Measurements from ENCODE around the gene TMEM232.

TMEM232 gene

DNA sequence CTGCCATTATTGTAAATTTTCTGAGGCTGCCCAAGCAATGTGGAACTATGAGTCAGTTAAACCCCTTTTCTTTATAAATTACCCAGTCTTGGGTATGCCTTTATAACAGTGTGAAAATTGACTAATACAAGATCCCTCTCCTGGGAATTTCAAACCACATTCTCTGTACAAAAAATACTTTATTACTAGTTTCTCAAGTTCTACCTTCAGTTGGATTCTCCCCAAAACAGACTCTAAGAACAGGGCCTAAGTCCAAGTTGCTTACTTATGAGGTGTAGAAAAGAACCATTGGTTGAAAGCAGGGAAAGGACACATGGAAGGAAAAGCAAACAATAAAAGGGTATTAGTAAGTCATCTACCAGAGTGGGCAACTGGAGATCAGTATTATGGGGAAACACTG, 343.2 kb downstream of the TMEM232 start:
- TF ChIP-seq, protein P1, sequence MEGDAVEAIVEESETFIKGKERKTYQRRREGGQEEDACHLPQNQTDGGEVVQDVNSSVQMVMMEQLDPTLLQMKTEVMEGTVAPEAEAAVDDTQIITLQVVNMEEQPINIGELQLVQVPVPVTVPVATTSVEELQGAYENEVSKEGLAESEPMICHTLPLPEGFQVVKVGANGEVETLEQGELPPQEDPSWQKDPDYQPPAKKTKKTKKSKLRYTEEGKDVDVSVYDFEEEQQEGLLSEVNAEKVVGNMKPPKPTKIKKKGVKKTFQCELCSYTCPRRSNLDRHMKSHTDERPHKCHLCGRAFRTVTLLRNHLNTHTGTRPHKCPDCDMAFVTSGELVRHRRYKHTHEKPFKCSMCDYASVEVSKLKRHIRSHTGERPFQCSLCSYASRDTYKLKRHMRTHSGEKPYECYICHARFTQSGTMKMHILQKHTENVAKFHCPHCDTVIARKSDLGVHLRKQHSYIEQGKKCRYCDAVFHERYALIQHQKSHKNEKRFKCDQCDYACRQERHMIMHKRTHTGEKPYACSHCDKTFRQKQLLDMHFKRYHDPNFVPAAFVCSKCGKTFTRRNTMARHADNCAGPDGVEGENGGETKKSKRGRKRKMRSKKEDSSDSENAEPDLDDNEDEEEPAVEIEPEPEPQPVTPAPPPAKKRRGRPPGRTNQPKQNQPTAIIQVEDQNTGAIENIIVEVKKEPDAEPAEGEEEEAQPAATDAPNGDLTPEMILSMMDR (IDR thresholded peaks at IDR 0.05; ENCODE audit: low read depth, low read length, poor library complexity, severe bottlenecking) = no peak
- no peak for TF ChIP-seq EZH2phosphoT487 (IDR thresholded peaks at IDR 0.05; ENCODE audit: borderline replicate concordance, low read length)
- H3K4me2 ChIP-seq (ENCODE audit: low read length) = no peak overlapping the region
- no peaks in the 10 kb centered on the region for H3K9me2 ChIP-seq (replicated peaks; ENCODE audit: control insufficient read depth, low read length)
- no peaks in the 10 kb centered on the region for H3K36me3 ChIP-seq (ENCODE audit: control insufficient read depth, low read length)
- no peaks in the 10 kb centered on the region for H3F3A ChIP-seq (ENCODE audit: control insufficient read depth, insufficient read depth)
- no peaks in the 10 kb centered on the region for H3K79me2 ChIP-seq (ENCODE audit: control insufficient read depth, low read length)
- no peak overlapping the region for H3K4me3 ChIP-seq (ENCODE audit: low read length)
- no peaks in the 10 kb centered on the region for H3K27me3 ChIP-seq (ENCODE audit: control insufficient read depth, low read length)
- H3K9me3 ChIP-seq (ENCODE audit: control insufficient read depth, insufficient read depth, low read length) = no peaks in the 10 kb centered on the region
- H4K20me1 ChIP-seq (ENCODE audit: control insufficient read depth, insufficient read depth, low read depth, low read length) = no peaks in the 10 kb centered on the region
- no peaks in the 10 kb centered on the region for H3K4me1 ChIP-seq (ENCODE audit: control insufficient read depth, low read length)
- H3K27ac ChIP-seq (ENCODE audit: low read depth, low read length) = no peak overlapping the region

DNA sequence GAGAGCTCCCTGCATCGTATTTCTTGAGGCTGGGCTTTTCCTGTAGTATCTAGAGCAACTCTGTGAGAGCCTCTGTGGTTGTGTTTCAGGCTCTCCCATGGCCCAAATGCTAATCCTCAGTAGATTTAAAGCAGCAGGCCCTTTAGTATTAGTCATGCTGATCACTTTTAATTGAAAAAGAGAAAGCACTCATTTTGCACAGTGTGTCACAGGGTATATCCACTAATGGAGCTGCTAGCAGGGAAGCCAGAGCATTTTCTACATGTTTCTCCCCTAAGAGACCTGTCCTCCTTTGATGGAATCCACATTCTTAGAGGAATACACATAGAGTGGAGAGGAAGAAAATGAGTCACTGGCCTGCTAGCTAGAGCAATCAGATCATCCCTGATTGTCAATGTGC, 348.5 kb downstream of the TMEM232 start:
- Histone ChIP-seq H3K36me3 (ENCODE audit: control insufficient read depth, low read length) (no peaks in the 10 kb centered on the region), H3K27ac (ENCODE audit: low read depth, low read length) (no peak overlapping the region), H3F3A (ENCODE audit: control insufficient read depth, insufficient read depth) (no peaks in the 10 kb centered on the region), H3K9me2 (replicated peaks; ENCODE audit: control insufficient read depth, low read length) (no peaks in the 10 kb centered on the region), H3K9me3 (ENCODE audit: control insufficient read depth, insufficient read depth, low read length) (no peaks in the 10 kb centered on the region), H3K4me2 (ENCODE audit: low read length) (no peak overlapping the region), H4K20me1 (ENCODE audit: control insufficient read depth, insufficient read depth, low read depth, low read length) (no peaks in the 10 kb centered on the region), H3K4me3 (ENCODE audit: low read length) (no peak overlapping the region), H3K27me3 (ENCODE audit: control insufficient read depth, low read length) (no peaks in the 10 kb centered on the region), H3K4me1 (ENCODE audit: control insufficient read depth, low read length) (no peaks in the 10 kb centered on the region), H3K79me2 (ENCODE audit: control insufficient read depth, low read length) (no peaks in the 10 kb centered on the region)
- TF ChIP-seq EZH2phosphoT487 (IDR thresholded peaks at IDR 0.05; ENCODE audit: borderline replicate concordance, low read length) = no peak
- TF ChIP-seq, protein P1 (IDR thresholded peaks at IDR 0.05; ENCODE audit: low read depth, low read length, poor library complexity, severe bottlenecking) = no peak

DNA sequence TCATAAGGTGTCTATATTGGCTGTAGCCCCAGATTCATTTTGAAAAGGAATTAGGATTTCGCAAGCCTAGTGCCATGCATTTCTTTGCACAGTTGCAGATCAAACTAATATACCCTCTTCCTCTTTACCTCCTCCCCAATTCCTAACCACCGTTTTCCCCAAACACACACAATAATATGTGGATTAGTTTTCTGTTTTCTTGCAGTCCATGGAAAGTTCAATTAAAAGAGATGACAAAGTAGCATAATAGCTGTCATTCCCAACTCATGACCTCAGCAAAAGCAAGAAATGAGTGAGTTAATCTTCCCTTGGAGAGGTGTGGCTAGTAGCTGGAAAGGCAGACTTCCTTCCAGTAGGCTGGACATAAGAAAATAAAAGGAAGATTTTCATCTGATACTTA, 349.1 kb downstream of the TMEM232 start:
- Histone ChIP-seq H3K9me2 (replicated peaks; ENCODE audit: control insufficient read depth, low read length) (no peaks in the 10 kb centered on the region), H3K4me3 (ENCODE audit: low read length) (no peak overlapping the region), H3K9me3 (ENCODE audit: control insufficient read depth, insufficient read depth, low read length) (no peaks in the 10 kb centered on the region), H3K79me2 (ENCODE audit: control insufficient read depth, low read length) (no peaks in the 10 kb centered on the region), H3F3A (ENCODE audit: control insufficient read depth, insufficient read depth) (no peaks in the 10 kb centered on the region), H3K4me2 (ENCODE audit: low read length) (no peak overlapping the region), H4K20me1 (ENCODE audit: control insufficient read depth, insufficient read depth, low read depth, low read length) (no peaks in the 10 kb centered on the region), H3K27ac (ENCODE audit: low read depth, low read length) (no peak overlapping the region), H3K4me1 (ENCODE audit: control insufficient read depth, low read length) (no peaks in the 10 kb centered on the region), H3K36me3 (ENCODE audit: control insufficient read depth, low read length) (no peaks in the 10 kb centered on the region), H3K27me3 (ENCODE audit: control insufficient read depth, low read length) (no peaks in the 10 kb centered on the region)
- TF ChIP-seq EZH2phosphoT487 (IDR thresholded peaks at IDR 0.05; ENCODE audit: borderline replicate concordance, low read length) = no peak
- TF ChIP-seq, protein P1 (IDR thresholded peaks at IDR 0.05; ENCODE audit: low read depth, low read length, poor library complexity, severe bottlenecking) = no peak
